G401 (cell line): ENCODE measurements around the gene TRNAU1AP. TPM values are rescaled to one million over a fixed set of nuclear protein-coding genes. Genes with fewer than 3 reads are reported as not detected.
"Not testable (repeated sequence)": the region's sequence is repeated elsewhere in the genome, so short reads cannot be mapped to it uniquely, and the experiment has no call there.

Experiments used
- DNase-seq: peaks from one replicate; pipeline ENCODE4 v3.0.0-alpha.2; 2015; ENCODE audit warnings: low spot score
- in situ Hi-C: cut with HindIII; loops from 2 replicates; pipeline ENCODE4 v1.10.0; 2016; ENCODE audit warnings: low sequenced_read_pairs, mixed read lengths
- total RNA-seq: library from RNA; depleted of rRNA; stranded (reverse); fragments of >200 nt; shearing (Covaris generic); gene quantifications from 2 replicates; pipeline ENCODE4 v1.2.3, GENCODE V29; 2014; rRNA removed

The TRNAU1AP gene
- 20.2 and 35.6 TPM in 2 replicates for total RNA-seq

GRCh38 chr1:28552758-28553663 is at the start of gene TRNAU1AP:
TRNAU1AP (plus strand) TSS chr1:28553085; CDS start chr1:28553111, 26 bp downstream.
- in situ Hi-C loops = no loop called here
- DNase-seq = peak; percentile 94

- in situ Hi-C loops = no loop called here
- no peak for DNase-seq
Measured at GRCh38 chr1:28503117-28503516, 49.8 kb upstream of the TRNAU1AP start.

GRCh38 chr1:28505406-28506187 is 47.3 kb upstream of the TRNAU1AP start, which contains the start of gene RCC1:
RCC1 (plus strand) TSS chr1:28506043; CDS start chr1:28529867, 23,824 bp downstream.
- in situ Hi-C loops = no loop called here
- peak; percentile 98 for DNase-seq

- in situ Hi-C loops = no loop called here
Measured at GRCh38 chr1:28506907-28507246, 46.0 kb upstream of the TRNAU1AP start.

GRCh38 chr1:28507247-28507645 is 45.6 kb upstream of the TRNAU1AP start:
- in situ Hi-C loops = no loop called here
- no peak for DNase-seq

More at GRCh38 chr1:28506907-28507246, 46.0 kb upstream of the TRNAU1AP start:
- no peak for DNase-seq

- DNase-seq = no peak
- in situ Hi-C loops = no loop called here
Measured at GRCh38 chr1:28507646-28508434, 45.0 kb upstream of the TRNAU1AP start.

GRCh38 chr1:28508435-28508754 is 44.5 kb upstream of the TRNAU1AP start:
- in situ Hi-C loops = no loop called here

GRCh38 chr1:28509705-28510272 is 43.1 kb upstream of the TRNAU1AP start:
- DNase-seq = no peak

More at GRCh38 chr1:28508435-28508754, 44.5 kb upstream of the TRNAU1AP start:
- no peak for DNase-seq

GRCh38 chr1:28510273-28510969 is 42.5 kb upstream of the TRNAU1AP start:
- in situ Hi-C loops = no loop called here

More at GRCh38 chr1:28509705-28510272, 43.1 kb upstream of the TRNAU1AP start:
- in situ Hi-C loops = no loop called here

GRCh38 chr1:28510970-28511440 is 41.9 kb upstream of the TRNAU1AP start:
- no peak for DNase-seq
- in situ Hi-C loops = no loop called here

More at GRCh38 chr1:28510273-28510969, 42.5 kb upstream of the TRNAU1AP start:
- peak; percentile 46 for DNase-seq

- in situ Hi-C loops = no loop called here
- no peak for DNase-seq
Measured at GRCh38 chr1:28512058-28512611, 40.8 kb upstream of the TRNAU1AP start.

- DNase-seq, in situ Hi-C loops: not testable (repeated sequence)
Measured at GRCh38 chr1:28514445-28514933, 38.4 kb upstream of the TRNAU1AP start.

- in situ Hi-C loops = no loop called here
- no peak for DNase-seq
Measured at GRCh38 chr1:28516518-28516956, 36.3 kb upstream of the TRNAU1AP start.

GRCh38 chr1:28517649-28517999 is 35.3 kb upstream of the TRNAU1AP start:
- no peak for DNase-seq
- in situ Hi-C loops = no loop called here

- in situ Hi-C loops = no loop called here
- DNase-seq = peak; percentile 83
Measured at GRCh38 chr1:28518000-28518744, 34.7 kb upstream of the TRNAU1AP start.

GRCh38 chr1:28518745-28519341 is 34.0 kb upstream of the TRNAU1AP start:
- no peak for DNase-seq
- in situ Hi-C loops = no loop called here
